Endodermal cell (in vitro differentiated cells): ENCODE data around the gene TAF11L9. TPM values are rescaled to one million over a fixed set of nuclear protein-coding genes. Genes with fewer than 3 reads are reported as not detected.
"Not testable (repeated sequence)": the region's sequence is repeated elsewhere in the genome, so short reads cannot be mapped to it uniquely, and the experiment has no call there.

Experiments
- DNase-seq: peaks from one replicate; pipeline ENCODE4 v3.0.0-alpha.2; 2017
- H3K27ac ChIP-seq: 2 replicates; pipeline ENCODE4 v1.5.1; 2013; ENCODE audit warnings: mild to moderate bottlenecking, low read depth, low read length, moderate library complexity
- H3K27me3 ChIP-seq: 2 replicates; pipeline ENCODE4 v1.6.1; 2013; ENCODE audit warnings: mild to moderate bottlenecking, low read length, moderate library complexity; ENCODE audit not compliant: insufficient read depth, control insufficient read depth, poor library complexity, severe bottlenecking
- H3K36me3 ChIP-seq: 2 replicates; pipeline ENCODE4 v1.7.0; 2013; ENCODE audit warnings: mild to moderate bottlenecking, low read length, moderate library complexity; ENCODE audit not compliant: control insufficient read depth, insufficient read depth
- H3K4me1 ChIP-seq: one replicate; pipeline ENCODE4 v1.7.0; 2013; ENCODE audit warnings: low read length; ENCODE audit not compliant: control insufficient read depth, insufficient read depth
- H3K4me3 ChIP-seq: 2 replicates; pipeline ENCODE4 v1.5.1; 2013; ENCODE audit warnings: mild to moderate bottlenecking, low read length, moderate library complexity
- H3K9ac ChIP-seq: 2 replicates; pipeline ENCODE4 v1.6.1; 2013; ENCODE audit warnings: mild to moderate bottlenecking, low read length, moderate library complexity; ENCODE audit not compliant: poor library complexity, severe bottlenecking; ENCODE audit errors: extremely low read depth
- H3K9me3 ChIP-seq: 2 replicates; pipeline ENCODE4 v1.6.1; 2013; ENCODE audit warnings: mild to moderate bottlenecking, low read length, moderate library complexity; ENCODE audit not compliant: control insufficient read depth
- H3K27ac Mint-ChIP-seq: 2 replicates; pipeline ENCODE4 v1.8.0; 2020; ENCODE audit warnings: mixed read lengths
- H3K27me3 Mint-ChIP-seq: 2 replicates; pipeline ENCODE4 v1.8.0; 2021; ENCODE audit warnings: mild to moderate bottlenecking, mixed read lengths; ENCODE audit not compliant: insufficient read depth
- H3K36me3 Mint-ChIP-seq: 2 replicates; pipeline ENCODE4 v1.8.0; 2020; ENCODE audit warnings: low read depth, mixed read lengths
- H3K4me1 Mint-ChIP-seq: 2 replicates; pipeline ENCODE4 v1.8.0; 2020; ENCODE audit warnings: mixed read lengths
- H3K4me3 Mint-ChIP-seq: 2 replicates; pipeline ENCODE4 v1.8.0; 2020; ENCODE audit warnings: mild to moderate bottlenecking, moderate library complexity, mixed read lengths
- H3K9me3 Mint-ChIP-seq: 2 replicates; pipeline ENCODE4 v1.8.0; 2020; ENCODE audit warnings: mild to moderate bottlenecking, mixed read lengths
- CTCF ChIP-seq: fragments of 200-600 bp; sonication (generic); conservative IDR thresholded peaks from 2 replicates; pipeline ENCODE4 v1.5.0; 2021; ENCODE audit warnings: antibody characterized with exemption, mild to moderate bottlenecking
- WGBS, 2 experiments: methylation state at CpG; one replicate each; pipeline versions ENCODE4 v1.1.5 to v1.1.7; 2013; ENCODE audit warnings: missing lambda C conversion rate in 2 of 2, mixed read lengths in 1 of 2; ENCODE audit not compliant: insufficient coverage in 1 of 2, insufficient read length in 1 of 2; 5-methylcytosine and 5-hydroxymethylcytosine counted together
- total RNA-seq, 2 donors: library from RNA; stranded (reverse); fragmentation: NEBNext Ultra II Directional in 1 of 2; extraction: Animal tissue kit (Norgen Biotek cat#: 25700) in 1 of 2; gene quantifications; 2 replicates in 1 of 2; 3 replicates in 1 of 2; pipeline ENCODE4 v1.2.1, GENCODE V29; 2021

Gene TAF11L9
- total RNA-seq, 2 donors from 2014 or later = not detected

GRCh38 chr5:17620627-17621026 lies 26.4 kb upstream of the TAF11L9 start:
- WGBS, 2 experiments = 87 to 88% methylated on average over 13 to 17 of the region's 17 CpGs
- Mint-ChIP-seq H3K27me3 (no peaks in the 10 kb centered on the region), H3K9me3 (no peaks in the 10 kb centered on the region), H3K36me3 (no peaks in the 10 kb centered on the region), H3K4me3 (no peak overlapping the region), H3K27ac (no peak overlapping the region), H3K4me1 (no peaks in the 10 kb centered on the region)
- no peaks in the 10 kb centered on the region for H3K36me3 ChIP-seq
- no peak overlapping the region for H3K4me3 ChIP-seq
- H3K4me1 ChIP-seq = no peaks in the 10 kb centered on the region
- DNase-seq = peak; percentile 88
- no peak overlapping the region for H3K9ac ChIP-seq
- TF ChIP-seq CTCF = peak; percentile 76
- no peaks in the 10 kb centered on the region for H3K9me3 ChIP-seq
- H3K27ac ChIP-seq = no peak overlapping the region
- no peaks in the 10 kb centered on the region for H3K27me3 ChIP-seq

GRCh38 chr5:17619354-17619753 lies 25.2 kb upstream of the TAF11L9 start:
- H3K27ac ChIP-seq = no peak overlapping the region
- no peaks in the 10 kb centered on the region for H3K4me1 Mint-ChIP-seq
- DNase-seq = no peak
- no peaks in the 10 kb centered on the region for H3K4me1 ChIP-seq
- H3K36me3 ChIP-seq = no peaks in the 10 kb centered on the region
- no peaks in the 10 kb centered on the region for H3K27me3 ChIP-seq
- H3K27ac Mint-ChIP-seq = no peak overlapping the region
- no peaks in the 10 kb centered on the region for H3K9me3 Mint-ChIP-seq
- H3K4me3 Mint-ChIP-seq = no peak overlapping the region
- no peaks in the 10 kb centered on the region for H3K27me3 Mint-ChIP-seq
- H3K4me3 ChIP-seq = no peak overlapping the region
- no peaks in the 10 kb centered on the region for H3K36me3 Mint-ChIP-seq
- no peaks in the 10 kb centered on the region for H3K9me3 ChIP-seq
- H3K9ac ChIP-seq = no peak overlapping the region
- TF ChIP-seq CTCF = no peak
- 97% methylated on average over 3 of the region's 3 CpGs; no CpG with 5 or more reads in 1 of the 2 experiments for WGBS, 2 experiments

GRCh38 chr5:17614872-17615605 lies 20.8 kb upstream of the TAF11L9 start:
- no peaks in the 10 kb centered on the region for H3K36me3 Mint-ChIP-seq
- Histone ChIP-seq H3K9me3 (no peaks in the 10 kb centered on the region), H3K27ac (no peak overlapping the region), H3K9ac (no peak overlapping the region), H3K27me3 (no peaks in the 10 kb centered on the region), H3K36me3 (no peaks in the 10 kb centered on the region), H3K4me3 (no peak overlapping the region), H3K4me1 (no peaks in the 10 kb centered on the region)
- H3K27me3 Mint-ChIP-seq = peaks cover 5% of the 10 kb centered on the region
- no peak for TF ChIP-seq CTCF
- no peaks in the 10 kb centered on the region for H3K4me1 Mint-ChIP-seq
- WGBS, 2 experiments = 90 to 95% methylated on average over 7 to 17 of the region's 17 CpGs
- no peak overlapping the region for H3K4me3 Mint-ChIP-seq
- H3K27ac Mint-ChIP-seq = no peak overlapping the region
- no peaks in the 10 kb centered on the region for H3K9me3 Mint-ChIP-seq
- DNase-seq = no peak

GRCh38 chr5:17610092-17610491 lies 15.9 kb upstream of the TAF11L9 start, which contains the start of gene TAF11L12:
Gene TAF11L12, plus strand, starts transcription at chr5:17610392.
- not testable (repeated sequence) for H3K4me1 Mint-ChIP-seq, H3K27me3 ChIP-seq, H3K4me1 ChIP-seq, H3K27me3 Mint-ChIP-seq, H3K27ac ChIP-seq, H3K36me3 Mint-ChIP-seq, H3K36me3 ChIP-seq, H3K27ac Mint-ChIP-seq, DNase-seq, H3K9me3 Mint-ChIP-seq, H3K9me3 ChIP-seq, H3K9ac ChIP-seq, H3K4me3 Mint-ChIP-seq, H3K4me3 ChIP-seq
- 82% methylated on average over 2 of the region's 2 CpGs; no CpG with 5 or more reads in 1 of the 2 experiments for WGBS, 2 experiments

- not testable (repeated sequence) for DNase-seq, H3K27me3 ChIP-seq
These were observed 13.3 kb upstream of the TAF11L9 start for GRCh38 chr5:17607461-17607860.

More at GRCh38 chr5:17607461-17607860, 13.3 kb upstream of the TAF11L9 start:
- not testable (repeated sequence) for H3K9me3 ChIP-seq, H3K4me1 ChIP-seq, H3K27ac Mint-ChIP-seq, H3K27me3 Mint-ChIP-seq, H3K36me3 Mint-ChIP-seq, H3K4me1 Mint-ChIP-seq, H3K9me3 Mint-ChIP-seq, H3K36me3 ChIP-seq, H3K9ac ChIP-seq, H3K27ac ChIP-seq, H3K4me3 ChIP-seq, H3K4me3 Mint-ChIP-seq
- WGBS, 2 experiments = 95% methylated on average over 4 of the region's 4 CpGs; no CpG with 5 or more reads in 1 of the 2 experiments
